ENCODE measurements around the gene NUDT15.
"Not testable (repeated sequence)": the region's sequence is repeated elsewhere in the genome, so short reads cannot be mapped to it uniquely, and the experiment has no call there.

Gene NUDT15

GRCh38 chr13:48043789-48044503 lies 6.4 kb downstream of the NUDT15 start:
- no peak for DNase-seq

GRCh38 chr13:48050550-48050949 lies 13.0 kb downstream of the NUDT15 start:
- no peak for DNase-seq

DNA sequence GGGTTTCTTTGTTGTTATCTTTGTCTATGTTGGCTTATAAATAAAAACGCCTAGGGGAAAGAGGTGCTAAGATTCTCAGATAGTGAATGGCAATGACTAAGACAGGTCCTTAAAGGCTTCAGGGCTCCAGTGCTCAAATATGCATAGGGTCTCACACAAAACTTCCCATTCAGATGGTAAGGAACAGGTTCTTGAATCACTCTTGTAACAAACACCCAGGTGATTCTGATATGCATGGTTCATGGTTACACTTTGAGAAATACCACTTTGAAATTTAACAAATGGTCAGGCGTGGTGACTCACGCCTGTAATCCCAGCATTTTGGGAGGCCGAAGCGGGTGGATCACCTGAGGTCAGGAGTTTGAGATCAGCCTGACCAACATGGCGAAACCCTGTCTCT lies 17.1 kb downstream of the NUDT15 start:
- DNase-seq: no peak

DNA sequence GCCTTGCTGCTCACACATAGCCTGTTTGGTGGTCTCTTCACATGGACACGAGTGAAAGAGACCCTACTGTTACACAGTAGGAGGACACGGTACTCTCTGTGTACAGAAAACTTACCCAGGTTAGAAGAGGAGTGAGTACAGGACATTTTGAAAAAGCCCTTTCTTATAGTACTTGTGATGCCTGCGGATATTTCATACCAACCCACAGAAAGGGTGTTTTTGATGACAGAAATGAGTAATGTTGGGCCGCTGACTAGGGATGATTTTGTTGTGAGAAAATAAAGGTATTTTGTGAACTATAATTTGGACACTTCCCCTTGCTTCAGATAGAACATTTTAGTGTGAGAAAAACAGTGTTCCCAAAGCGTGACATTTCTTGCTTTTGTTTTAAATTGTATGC lies 18.2 kb downstream of the NUDT15 start:
- DNase-seq: no peak

DNA sequence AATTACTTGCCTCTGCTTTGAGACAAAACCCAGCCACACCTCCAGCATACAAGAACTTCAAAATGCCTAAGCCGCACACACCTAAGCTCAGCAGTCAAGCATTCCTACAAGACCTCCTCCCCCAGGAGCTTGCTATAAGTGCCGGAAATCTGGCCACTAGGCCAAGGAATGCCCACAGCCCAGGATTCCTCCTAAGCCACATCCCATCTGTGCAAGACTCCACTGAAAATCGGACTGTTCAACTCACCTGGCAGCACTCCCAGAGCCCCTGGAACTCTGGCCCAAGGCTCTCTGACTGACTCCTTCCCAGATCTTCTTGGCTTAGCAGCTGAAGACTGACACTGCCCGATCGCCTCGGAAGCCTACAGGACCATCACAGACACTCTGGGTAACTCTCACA lies 21.0 kb downstream of the NUDT15 start:
- not testable (repeated sequence) for DNase-seq

GRCh38 chr13:48059951-48060350 lies 22.4 kb downstream of the NUDT15 start:
- DNase-seq: not testable (repeated sequence)

- no peak for DNase-seq
Measured at GRCh38 chr13:48066310-48066989, 28.9 kb downstream of the NUDT15 start.

- DNase-seq: no peak
Measured at GRCh38 chr13:48068036-48068435, 30.5 kb downstream of the NUDT15 start.

DNA sequence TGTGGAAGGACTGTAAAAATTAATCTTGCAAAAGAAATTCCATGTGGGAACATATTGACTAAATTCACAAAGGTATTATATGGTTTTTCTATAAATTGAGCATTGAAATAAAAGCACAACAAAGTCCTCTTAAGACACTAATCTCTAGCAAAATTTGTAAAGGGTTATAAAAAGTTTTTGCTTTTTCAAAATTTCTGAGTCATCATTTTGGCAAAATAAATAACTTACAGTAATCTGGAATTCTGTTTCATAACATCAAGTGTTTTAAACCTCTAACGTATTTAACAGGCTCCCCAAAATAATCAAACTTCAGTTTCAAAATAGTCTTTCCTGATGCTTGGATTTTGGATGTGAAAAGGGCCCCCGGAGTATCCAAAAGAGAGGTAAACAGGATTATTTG lies 31.4 kb downstream of the NUDT15 start:
- no peak for DNase-seq

- DNase-seq: no peak
Measured at GRCh38 chr13:48069573-48069972, 32.0 kb downstream of the NUDT15 start.

- no peak for DNase-seq
Measured at GRCh38 chr13:48070942-48071341, 33.4 kb downstream of the NUDT15 start.

- no peak for DNase-seq
Measured at GRCh38 chr13:48072304-48072703, 34.8 kb downstream of the NUDT15 start.

DNA sequence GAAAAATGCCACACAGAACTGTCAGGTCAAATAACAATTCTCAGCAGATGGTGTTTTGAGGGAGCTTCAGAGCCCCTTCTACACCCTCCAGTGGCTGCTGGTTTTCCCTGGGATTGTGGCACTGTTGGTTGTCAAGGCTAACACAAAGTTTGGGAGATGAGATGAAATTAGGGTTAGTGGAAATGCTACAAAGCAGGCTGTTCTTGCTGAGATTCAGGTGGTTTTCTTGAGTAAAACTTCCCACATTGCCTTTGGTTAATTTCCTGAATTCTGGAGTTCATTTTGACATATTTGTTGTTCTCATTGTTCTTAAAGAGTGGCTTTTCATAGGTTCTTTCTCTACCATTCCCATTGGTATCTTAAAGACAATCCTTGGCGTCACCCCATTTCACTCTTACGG lies 35.3 kb downstream of the NUDT15 start:
- no peak for DNase-seq

DNA sequence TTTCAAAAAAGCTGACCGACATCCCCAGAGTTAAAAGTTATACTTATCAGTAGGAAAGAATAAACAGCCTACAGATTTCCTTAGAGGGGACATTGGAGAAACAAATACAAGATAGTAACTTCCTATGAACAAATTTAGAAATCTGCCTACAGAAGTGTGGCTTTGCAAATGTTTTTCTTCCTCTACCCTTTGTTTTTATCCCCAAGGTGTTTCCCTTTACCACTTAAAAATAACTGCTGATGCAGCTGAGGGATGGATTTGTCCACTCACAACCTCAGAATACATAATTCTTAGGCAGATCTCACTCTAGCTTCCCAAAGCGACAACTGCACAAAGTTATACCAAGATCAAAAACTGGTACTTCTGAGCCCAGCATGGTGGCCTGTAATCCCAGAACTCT lies 36.5 kb downstream of the NUDT15 start:
- no peak for DNase-seq

DNA sequence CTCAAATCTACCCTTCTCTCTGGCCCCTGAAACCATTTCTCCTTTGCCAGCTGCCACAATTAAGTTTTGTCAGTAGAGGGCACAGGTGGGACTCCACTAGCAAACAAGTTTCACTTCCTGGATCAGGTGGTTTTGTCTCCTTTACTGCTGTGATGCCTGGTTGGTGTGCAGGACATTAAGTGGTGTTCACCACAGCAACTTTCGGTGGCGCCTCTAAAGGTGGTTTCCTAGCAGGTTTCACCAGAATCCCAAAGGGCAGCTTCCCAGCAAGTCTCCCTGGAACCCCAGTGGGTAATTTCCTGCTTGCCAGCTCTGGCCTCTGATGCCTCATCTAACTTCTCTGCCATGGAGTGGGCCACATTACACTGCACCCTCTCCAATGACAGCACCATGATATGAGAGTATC lies 40.7 kb downstream of the NUDT15 start:
- DNase-seq: no peak

GRCh38 chr13:48081739-48082138 lies 44.2 kb downstream of the NUDT15 start:
- DNase-seq: no peak

GRCh38 chr13:48086272-48086671 lies 48.7 kb downstream of the NUDT15 start:
- DNase-seq: no peak

GRCh38 chr13:48093588-48093987 lies 56.1 kb downstream of the NUDT15 start:
- DNase-seq: no peak

DNA sequence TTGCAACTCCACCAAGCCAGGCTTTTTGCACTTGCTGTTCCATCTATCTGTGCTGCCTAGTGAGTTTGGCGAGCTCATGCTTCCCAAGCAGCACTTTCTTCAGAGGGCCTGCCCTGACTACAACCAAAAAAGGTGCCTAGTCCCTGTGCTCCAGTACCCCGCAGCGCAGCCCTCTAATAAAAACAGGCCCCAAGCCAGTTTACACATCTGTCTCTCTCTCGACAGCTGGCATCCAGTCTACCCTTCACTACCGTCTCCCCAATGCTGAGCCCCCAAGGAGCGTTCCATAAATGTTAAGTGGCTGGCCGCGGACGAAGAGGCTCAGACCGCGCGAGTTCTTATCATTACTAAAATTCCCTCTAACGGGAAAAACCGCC lies 56.9 kb downstream of the NUDT15 start:
- DNase-seq: no peak

DNA sequence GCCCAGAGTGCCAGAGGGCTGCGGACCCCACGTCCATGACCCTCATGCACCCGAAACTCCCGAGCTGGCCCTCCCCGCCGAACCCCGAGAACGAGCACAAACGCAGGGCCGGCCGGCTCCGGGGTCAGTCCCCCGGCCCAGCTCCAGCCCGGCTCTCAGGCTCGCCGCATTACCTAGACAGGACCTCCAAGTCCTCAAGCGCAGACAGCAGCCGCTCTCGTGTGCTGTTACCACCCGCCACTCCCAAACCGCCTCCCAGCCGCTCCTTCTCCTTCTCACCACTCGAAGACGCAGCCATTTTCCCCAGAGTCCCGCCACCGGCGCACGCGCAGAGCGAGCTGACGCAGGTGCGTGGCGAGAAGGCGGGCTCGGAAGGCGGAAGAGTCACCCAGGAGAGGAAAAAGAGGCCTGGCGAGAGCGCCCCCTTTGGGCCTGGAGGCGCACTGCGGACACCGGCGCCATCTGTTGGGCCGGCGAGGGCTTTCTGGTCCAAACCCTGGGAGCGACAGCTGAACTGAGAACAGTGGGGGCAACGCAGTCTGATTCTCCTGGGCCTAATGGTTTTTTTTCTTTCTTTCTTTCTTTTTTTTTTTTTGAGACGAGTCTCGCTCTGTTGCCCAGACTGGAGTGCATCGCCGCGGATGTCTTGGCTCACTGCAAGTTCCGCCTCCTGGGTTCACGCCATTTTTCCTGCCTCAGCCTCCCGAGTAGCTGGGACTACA lies 57.4 kb downstream of the NUDT15 start, which contains the start of gene MED4:
MED4 (minus strand) TSS at position 324 of the 722 bp plus-strand sequence; CDS start at position 298, 26 bp downstream.
- peak; percentile 87 for DNase-seq

DNA sequence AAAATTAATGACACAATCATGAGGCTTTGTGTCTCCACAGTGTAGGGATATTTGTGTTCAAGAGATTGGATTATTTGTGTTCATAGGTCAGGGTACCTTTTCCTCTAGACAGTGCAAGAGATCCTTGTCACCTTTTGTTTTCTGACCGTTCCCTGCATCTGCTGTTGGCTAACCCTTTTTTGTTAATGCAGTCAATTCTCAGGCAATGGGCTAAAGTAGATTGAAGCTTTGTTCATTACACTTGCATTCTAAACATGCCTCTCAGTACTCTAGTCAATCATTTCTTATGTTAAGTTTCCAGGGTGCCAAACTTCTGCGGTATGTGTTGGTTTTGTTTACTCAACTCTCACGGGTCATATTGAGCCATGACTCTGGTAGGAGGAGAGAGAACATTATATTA lies 59.1 kb downstream of the NUDT15 start:
- DNase-seq: no peak

Measured in NCI-H526 treated with DMSO at 0.1 percent for 48 hours (cell line).